Measurements from ENCODE around the gene IPO11. TPM values are rescaled to one million over a fixed set of nuclear protein-coding genes. Genes with fewer than 3 reads are reported as not detected.
A peak's percentile ranks its signal among the peaks of the same experiment; 100 is the strongest.

The IPO11 gene
- total and polyA plus RNA-seq, 2 of the 13 experiments (the other 11 are each of a cell fraction or from before 2014, with no cell fraction given) = 13.9 to 24.4 TPM

- no peak overlapping the region for H3K9ac ChIP-seq (ENCODE audit: insufficient read depth, low read depth, low read length)
- in situ Hi-C loops (cut with HindIII; ENCODE audit: extremely low pct_ligation_motif_present, low pct_unique_long_range_greater_than_20kb) (no loop called here), intact Hi-C loops (cut with micrococcal nuclease; ENCODE audit: unreplicated experiment) (no loop called here)
- no peaks in the 10 kb centered on the region for H4K20me1 ChIP-seq (ENCODE audit: insufficient read depth, low read length)
- no peak for DNase-seq (ENCODE audit: low spot score)
- no peaks in the 10 kb centered on the region for H3K9me3 ChIP-seq (ENCODE audit: low read length)
- H3K36me3 ChIP-seq (replicated peaks in 1 of 2; ENCODE audit: control insufficient read depth in 1 of 2, insufficient read depth in 2 of 2, low read length in 2 of 2) = no peaks in the 10 kb centered on the region
- no peaks in the 10 kb centered on the region for H3K27me3 ChIP-seq (ENCODE audit: control insufficient read depth in 1 of 2, insufficient read depth in 2 of 2, low read length in 2 of 2)
- FAIRE-seq = no peak
- no peaks in the 10 kb centered on the region for H3K79me2 ChIP-seq (ENCODE audit: insufficient read depth, low read length)
- no peak overlapping the region for H3K4me2 ChIP-seq (ENCODE audit: low read depth, low read length)
- H2AFZ ChIP-seq (ENCODE audit: low read length) = no peak overlapping the region
- H3K4me1 ChIP-seq (ENCODE audit: insufficient read depth, low read length) = peaks cover 55% of the 10 kb centered on the region
- 79% methylated on average over 5 of the region's 5 CpGs for WGBS (ENCODE audit: low lambda C conversion rate)
- no TSS peak for BruUV-seq (replicated peaks)
- TF ChIP-seq SNAI1 (CRISPR knock-in tag; IDR thresholded peaks at IDR 0.05; ENCODE audit: borderline replicate concordance) (no peak), TBX2 (CRISPR knock-in tag; IDR thresholded peaks at IDR 0.05; ENCODE audit: borderline replicate concordance) (no peak), RELA (CRISPR knock-in tag; IDR thresholded peaks at IDR 0.05) (no peak), MIER3 (CRISPR knock-in tag; IDR thresholded peaks at IDR 0.05; ENCODE audit: borderline replicate concordance) (no peak), MIER2 (CRISPR knock-in tag; IDR thresholded peaks at IDR 0.05) (no peak), ZNF619 (CRISPR knock-in tag; IDR thresholded peaks at IDR 0.05) (no peak), ZNF510 (CRISPR knock-in tag; IDR thresholded peaks at IDR 0.05; ENCODE audit: low read depth) (no peak)
- CTCF ChIA-PET (ENCODE audit: low intra/inter-chr PET ratio, low total read pairs) = no interaction called here
- ATAC-seq = no peak
- H3K4me3 ChIP-seq (replicated peaks in 1 of 3; ENCODE audit: insufficient read depth in 1 of 3, low read depth in 2 of 3, low read length in 3 of 3) = no peak overlapping the region
- POLR2A ChIA-PET = no interaction called here
- no peak overlapping the region for H3K27ac ChIP-seq (ENCODE audit: extremely low read length, insufficient read depth, low read length)
These were observed 237.6 kb downstream of the IPO11 start for GRCh38 chr5:62650197-62650596.

DNA sequence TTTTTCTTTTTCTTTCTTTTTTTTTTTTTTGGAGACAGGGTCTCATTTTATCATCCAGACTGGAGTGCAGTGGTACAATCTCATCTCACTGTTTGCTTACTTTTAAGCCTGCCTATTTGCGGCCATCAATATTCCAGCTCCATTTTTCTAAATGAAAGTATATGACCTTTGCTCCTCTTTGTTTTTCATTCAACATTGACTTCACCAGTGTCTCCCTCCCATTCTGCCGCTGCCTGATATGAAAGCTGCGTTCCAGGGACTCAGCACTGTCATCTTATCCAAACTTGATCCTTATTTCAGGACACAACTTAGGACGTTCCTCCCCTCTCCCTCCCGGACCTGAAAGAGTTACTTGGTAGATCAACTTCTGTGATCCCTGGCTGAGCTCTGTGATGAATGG lies 239.7 kb downstream of the IPO11 start:
- intact Hi-C loops (cut with micrococcal nuclease; ENCODE audit: unreplicated experiment) (no loop called here), in situ Hi-C loops (cut with HindIII; ENCODE audit: extremely low pct_ligation_motif_present, low pct_unique_long_range_greater_than_20kb) (no loop called here)
- BruUV-seq (replicated peaks) = TSS peak; percentile 67
- Histone ChIP-seq H2AFZ (ENCODE audit: low read length) (peak overlapping the region; percentile 11), H3K27me3 (ENCODE audit: control insufficient read depth in 1 of 2, insufficient read depth in 2 of 2, low read length in 2 of 2) (no peaks in the 10 kb centered on the region), H3K9ac (ENCODE audit: insufficient read depth, low read depth, low read length) (no peak overlapping the region), H3K27ac (ENCODE audit: extremely low read length, insufficient read depth, low read length) (peak overlapping the region; percentile 21), H3K4me1 (ENCODE audit: insufficient read depth, low read length) (peaks cover 55% of the 10 kb centered on the region), H3K36me3 (replicated peaks in 1 of 2; ENCODE audit: control insufficient read depth in 1 of 2, insufficient read depth in 2 of 2, low read length in 2 of 2) (no peaks in the 10 kb centered on the region), H3K79me2 (ENCODE audit: insufficient read depth, low read length) (no peaks in the 10 kb centered on the region), H3K9me3 (ENCODE audit: low read length) (no peaks in the 10 kb centered on the region), H3K4me3 (replicated peaks in 1 of 3; ENCODE audit: insufficient read depth in 1 of 3, low read depth in 2 of 3, low read length in 3 of 3) (peak overlapping the region; percentile 16 to 39 (median 20); a peak in 4 of 6 replicates), H4K20me1 (ENCODE audit: insufficient read depth, low read length) (no peaks in the 10 kb centered on the region), H3K4me2 (ENCODE audit: low read depth, low read length) (peak overlapping the region; percentile 62)
- FAIRE-seq (no peak), DNase-seq (ENCODE audit: low spot score) (peak; percentile 65), ATAC-seq (peak; percentile 78)
- under 1% methylated on average over 5 of the region's 5 CpGs for WGBS (ENCODE audit: low lambda C conversion rate)
- ChIA-PET CTCF (ENCODE audit: low intra/inter-chr PET ratio, low total read pairs) (no interaction called here), POLR2A (interaction anchor here (0.7 kb wide), 1 partner anchor 32 kb away, joined by 3 read pairs; no protein-coding TSS in a partner anchor)
- TF ChIP-seq ZSCAN22 (CRISPR knock-in tag; IDR thresholded peaks at IDR 0.05) (no peak), TARDBP (CRISPR knock-in tag; IDR thresholded peaks at IDR 0.05) (no peak), HOXD1 (CRISPR knock-in tag; IDR thresholded peaks at IDR 0.05) (no peak), RERE (CRISPR knock-in tag; IDR thresholded peaks at IDR 0.05; ENCODE audit: low read depth) (no peak), HNF4A (CRISPR knock-in tag; IDR thresholded peaks at IDR 0.05) (peak; percentile 68)

All from HepG2 (cell line).